Fibroblast of lung (primary cell): ENCODE results near the gene NAT14. TPM values are rescaled to one million over a fixed set of nuclear protein-coding genes. Genes with fewer than 3 reads are reported as not detected.

Source experiments
- DNase-seq, 2 donors: peaks; one replicate each; pipeline versions ENCODE4 v3.0.0 to v3.0.0-alpha.2; 2010; ENCODE audit warnings: low read depth in 2 of 2
- H2AFZ ChIP-seq: 2 replicates; pipeline ENCODE4 v1.5.1; 2012; ENCODE audit warnings: low read length, control low read depth, inconsistent platforms
- H3K27ac ChIP-seq: 2 replicates; pipeline ENCODE4 v1.5.1; 2011; ENCODE audit warnings: low read length, control low read depth; ENCODE audit not compliant: insufficient read depth
- H3K27me3 ChIP-seq: 2 replicates; pipeline ENCODE4 v1.5.1; 2011; ENCODE audit warnings: mild to moderate bottlenecking, low read length; ENCODE audit not compliant: control insufficient read depth, insufficient read depth
- H3K36me3 ChIP-seq: 2 replicates; pipeline ENCODE4 v1.5.1; 2011; ENCODE audit warnings: low read length; ENCODE audit not compliant: control insufficient read depth, insufficient read depth
- H3K4me1 ChIP-seq: 2 replicates; pipeline ENCODE4 v1.5.1; 2011; ENCODE audit warnings: low read length; ENCODE audit not compliant: control insufficient read depth, insufficient read depth; ENCODE audit errors: extremely low read depth
- H3K4me2 ChIP-seq: 2 replicates; pipeline ENCODE4 v1.5.1; 2011; ENCODE audit warnings: low read length, control low read depth; ENCODE audit not compliant: insufficient read depth; ENCODE audit errors: extremely low read depth
- H3K4me3 ChIP-seq, 4 experiments: fragments of 200-600 bp in 1 of 4; sonication (generic) in 1 of 4; replicated peaks in 1 of 4; 2 replicates each; pipeline ENCODE4 v1.5.1; 2011 to 2016; ENCODE audit warnings: low read length in 4 of 4, low read depth in 3 of 4, mild to moderate bottlenecking in 3 of 4, control low read depth in 2 of 4, inconsistent platforms in 1 of 4, mixed read lengths in 1 of 4; ENCODE audit not compliant: insufficient read depth in 1 of 4; ENCODE audit errors: control extremely low read depth in 1 of 4
- H3K79me2 ChIP-seq: 2 replicates; pipeline ENCODE4 v1.5.1; 2012; ENCODE audit warnings: mild to moderate bottlenecking, low read length, inconsistent platforms; ENCODE audit not compliant: control insufficient read depth, insufficient read depth
- H3K9ac ChIP-seq: 2 replicates; pipeline ENCODE4 v1.5.1; 2011; ENCODE audit warnings: mild to moderate bottlenecking, low read length, control low read depth; ENCODE audit not compliant: insufficient read depth
- H3K9me3 ChIP-seq: 2 replicates; pipeline ENCODE4 v1.5.1; 2012; ENCODE audit warnings: low read depth, low read length; ENCODE audit not compliant: control insufficient read depth, insufficient read depth
- H4K20me1 ChIP-seq: 2 replicates; pipeline ENCODE4 v1.5.1; 2011; ENCODE audit warnings: low read length; ENCODE audit not compliant: control insufficient read depth, insufficient read depth; ENCODE audit errors: extremely low read depth
- EZH2 ChIP-seq: IDR thresholded peaks from 2 replicates; pipeline ENCODE4 v1.5.1; 2012; ENCODE audit warnings: low read length, control low read depth, mild to moderate bottlenecking; ENCODE audit errors: missing control alignments
- polyA plus RNA-seq, 2 donors: library from polyadenylated mRNA; depleted of rRNA in 1 of 2; stranded (reverse) in 1 of 2; unstranded in 1 of 2; fragments of >200 nt; gene quantifications; 2 replicates each; pipeline ENCODE4 v1.2.1, GENCODE V29; 2011 to 2012; ENCODE audit warnings: missing spikeins in 1 of 2
- total RNA-seq: library from RNA; depleted of rRNA; stranded (reverse); fragments of >200 nt; gene quantifications from 2 replicates; pipeline ENCODE4 v1.2.1, GENCODE V29; 2014
- TF ChIP-seq, protein P1 (sequence below), 2 donors: IDR thresholded peaks in 1 of 2; conservative IDR thresholded peaks in 1 of 2; 1 replicate in 1 of 2; 2 replicates in 1 of 2; pipeline ENCODE4 v1.5.1; 2011 to 2012; ENCODE audit warnings: low read length in 2 of 2, control low read depth in 1 of 2, inconsistent platforms in 1 of 2, low read depth in 1 of 2, mild to moderate bottlenecking in 1 of 2

The NAT14 gene
- total and polyA plus RNA-seq, 2 donors (not counting 1 experiment from before 2014, with no cell fraction given) = 18.2 to 18.3 TPM

DNA sequence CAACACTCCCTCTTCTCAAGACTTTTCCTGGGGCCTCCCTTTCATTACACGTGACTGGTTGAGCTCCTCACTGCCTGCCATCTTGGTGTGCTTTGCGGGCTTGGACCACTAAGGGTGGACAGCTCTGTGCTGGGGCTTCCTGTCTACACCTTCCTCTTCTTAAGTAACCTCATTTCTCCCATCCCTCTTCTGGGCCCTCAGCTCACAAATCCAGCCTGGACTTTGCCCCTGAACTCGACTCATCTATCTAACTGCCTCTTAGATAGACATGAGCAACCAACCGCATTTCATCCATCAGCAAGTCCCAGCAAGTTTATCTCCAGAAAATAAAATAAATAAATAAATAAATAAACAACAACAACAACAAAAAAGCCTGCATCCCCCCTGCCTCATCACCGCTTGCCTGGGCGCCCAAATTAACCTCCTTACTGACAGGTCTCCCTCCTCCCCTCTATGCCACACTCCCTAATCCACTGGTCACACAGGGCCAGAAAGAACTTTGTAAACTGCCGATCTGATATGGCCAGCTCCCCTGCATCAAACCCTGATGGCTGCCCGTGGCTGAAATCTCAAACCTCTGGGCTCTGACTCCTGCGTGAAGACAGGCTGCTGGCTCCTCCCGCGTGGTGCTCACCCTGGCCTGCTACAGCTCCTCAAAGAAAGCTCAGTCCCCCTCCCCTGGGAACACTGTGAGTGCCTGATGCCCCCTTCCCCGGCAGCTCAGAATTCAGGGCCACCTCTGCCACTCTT is 31.3 kb upstream of the NAT14 start:
- no peaks in the 10 kb centered on the region for H4K20me1 ChIP-seq
- no peaks in the 10 kb centered on the region for H3K79me2 ChIP-seq
- TF ChIP-seq EZH2 = no peak
- TF ChIP-seq, protein P1, sequence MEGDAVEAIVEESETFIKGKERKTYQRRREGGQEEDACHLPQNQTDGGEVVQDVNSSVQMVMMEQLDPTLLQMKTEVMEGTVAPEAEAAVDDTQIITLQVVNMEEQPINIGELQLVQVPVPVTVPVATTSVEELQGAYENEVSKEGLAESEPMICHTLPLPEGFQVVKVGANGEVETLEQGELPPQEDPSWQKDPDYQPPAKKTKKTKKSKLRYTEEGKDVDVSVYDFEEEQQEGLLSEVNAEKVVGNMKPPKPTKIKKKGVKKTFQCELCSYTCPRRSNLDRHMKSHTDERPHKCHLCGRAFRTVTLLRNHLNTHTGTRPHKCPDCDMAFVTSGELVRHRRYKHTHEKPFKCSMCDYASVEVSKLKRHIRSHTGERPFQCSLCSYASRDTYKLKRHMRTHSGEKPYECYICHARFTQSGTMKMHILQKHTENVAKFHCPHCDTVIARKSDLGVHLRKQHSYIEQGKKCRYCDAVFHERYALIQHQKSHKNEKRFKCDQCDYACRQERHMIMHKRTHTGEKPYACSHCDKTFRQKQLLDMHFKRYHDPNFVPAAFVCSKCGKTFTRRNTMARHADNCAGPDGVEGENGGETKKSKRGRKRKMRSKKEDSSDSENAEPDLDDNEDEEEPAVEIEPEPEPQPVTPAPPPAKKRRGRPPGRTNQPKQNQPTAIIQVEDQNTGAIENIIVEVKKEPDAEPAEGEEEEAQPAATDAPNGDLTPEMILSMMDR (conservative IDR thresholded peaks at IDR 0.05 in 1 of 2, IDR thresholded peaks at IDR 0.05 in 1 of 2; ENCODE audit: low read depth in 1 of 2, low read length in 2 of 2) = no peak
- DNase-seq = no peak
- no peak overlapping the region for H3K4me3 ChIP-seq
- no peak overlapping the region for H3K9ac ChIP-seq
- H3K9me3 ChIP-seq = no peaks in the 10 kb centered on the region
- no peaks in the 10 kb centered on the region for H3K4me1 ChIP-seq
- H3K27ac ChIP-seq = no peak overlapping the region
- H3K36me3 ChIP-seq = peaks cover 2% of the 10 kb centered on the region
- peaks cover 15% of the 10 kb centered on the region for H3K27me3 ChIP-seq
- H2AFZ ChIP-seq = no peak overlapping the region
- H3K4me2 ChIP-seq = no peak overlapping the region

DNA sequence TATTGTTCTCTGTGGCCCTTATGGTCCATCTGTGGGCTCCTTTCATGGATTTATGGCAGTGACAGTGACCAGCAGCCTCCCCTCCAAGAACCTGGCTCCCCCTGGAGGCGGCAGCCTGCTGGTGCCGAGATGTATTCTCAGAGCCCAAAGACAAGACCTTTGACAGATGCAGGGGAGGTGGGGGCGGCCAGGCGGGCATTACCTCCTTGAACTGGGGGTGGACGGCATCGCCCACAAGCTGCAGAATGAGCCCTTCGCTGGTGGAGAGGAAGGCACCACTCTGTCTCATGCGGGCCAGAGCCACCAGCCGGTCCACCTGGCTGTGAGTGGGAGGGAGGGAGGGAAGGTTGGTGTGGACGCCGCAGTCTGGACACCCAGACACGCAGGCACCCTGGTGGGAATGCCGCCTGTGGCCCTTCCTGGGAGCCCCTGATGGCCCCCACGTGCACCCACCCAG is 30.2 kb upstream of the NAT14 start:
- Histone ChIP-seq H3K9me3 (no peaks in the 10 kb centered on the region), H3K79me2 (no peaks in the 10 kb centered on the region), H4K20me1 (no peaks in the 10 kb centered on the region), H3K36me3 (peaks cover 2% of the 10 kb centered on the region), H3K27ac (no peak overlapping the region), H3K4me3 (no peak overlapping the region), H3K9ac (no peak overlapping the region), H3K4me1 (no peaks in the 10 kb centered on the region), H3K4me2 (no peak overlapping the region), H3K27me3 (peaks cover 15% of the 10 kb centered on the region), H2AFZ (no peak overlapping the region)
- DNase-seq = peak in 1 of 2 donors; percentile 25
- no peak for TF ChIP-seq EZH2
- TF ChIP-seq, protein P1 (conservative IDR thresholded peaks at IDR 0.05 in 1 of 2, IDR thresholded peaks at IDR 0.05 in 1 of 2; ENCODE audit: low read depth in 1 of 2, low read length in 2 of 2) = peak; percentile 56 to 75

DNA sequence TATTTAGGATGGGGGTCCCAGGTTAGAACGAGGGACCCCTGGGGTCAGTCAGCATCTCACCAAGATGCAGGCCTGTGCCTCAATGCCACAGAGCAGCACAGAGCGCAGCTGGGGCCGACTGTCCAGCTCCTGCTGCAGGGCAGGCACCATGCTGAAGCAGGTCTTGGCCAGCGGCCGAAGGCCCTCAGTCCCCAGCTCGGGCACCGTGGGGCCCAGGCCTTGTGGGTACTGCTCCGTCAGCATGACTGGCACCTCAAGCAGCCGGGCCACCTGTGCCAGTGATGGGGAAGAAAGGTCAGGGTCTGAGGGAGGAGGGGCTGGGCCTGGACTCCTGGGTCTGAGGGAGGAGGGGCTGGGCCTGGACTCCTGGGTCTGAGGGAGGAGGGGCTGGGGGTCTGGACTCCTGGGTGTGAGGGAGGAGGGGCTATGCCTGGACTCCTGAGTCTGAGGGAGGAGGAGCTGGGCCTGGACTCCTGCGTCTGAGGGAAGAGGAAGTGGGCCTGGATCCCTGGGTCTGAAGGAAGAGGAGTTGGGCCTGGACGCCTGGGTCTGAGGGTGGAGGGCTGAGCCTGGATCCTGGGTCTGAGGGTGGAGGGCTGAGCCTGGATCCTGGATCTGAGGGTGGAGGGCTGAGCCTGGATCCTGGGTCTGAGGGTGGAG is 29.3 kb upstream of the NAT14 start:
- Histone ChIP-seq H4K20me1 (no peaks in the 10 kb centered on the region), H3K27ac (no peak overlapping the region), H3K4me2 (no peak overlapping the region), H2AFZ (no peak overlapping the region), H3K79me2 (no peaks in the 10 kb centered on the region), H3K4me3 (no peak overlapping the region), H3K27me3 (peaks cover 11% of the 10 kb centered on the region), H3K9me3 (no peaks in the 10 kb centered on the region), H3K36me3 (peaks cover 2% of the 10 kb centered on the region), H3K9ac (no peak overlapping the region), H3K4me1 (peaks cover 4% of the 10 kb centered on the region)
- DNase-seq = no peak
- TF ChIP-seq, protein P1 (conservative IDR thresholded peaks at IDR 0.05 in 1 of 2, IDR thresholded peaks at IDR 0.05 in 1 of 2; ENCODE audit: low read depth in 1 of 2, low read length in 2 of 2) = no peak
- no peak for TF ChIP-seq EZH2
